CD4-positive, alpha-beta T cell treated with Interleukin-17A for 4 hours (primary cell): Measurements from ENCODE around the gene SPDYE2.
"Not testable (repeated sequence)": the region's sequence is repeated elsewhere in the genome, so short reads cannot be mapped to it uniquely, and the experiment has no call there.

ENCODE experiments used
- DNase-seq: peaks from one replicate; pipeline ENCODE4 v3.0.0-alpha.2; 2020; ENCODE audit warnings: mixed read lengths

SPDYE2 gene

DNA sequence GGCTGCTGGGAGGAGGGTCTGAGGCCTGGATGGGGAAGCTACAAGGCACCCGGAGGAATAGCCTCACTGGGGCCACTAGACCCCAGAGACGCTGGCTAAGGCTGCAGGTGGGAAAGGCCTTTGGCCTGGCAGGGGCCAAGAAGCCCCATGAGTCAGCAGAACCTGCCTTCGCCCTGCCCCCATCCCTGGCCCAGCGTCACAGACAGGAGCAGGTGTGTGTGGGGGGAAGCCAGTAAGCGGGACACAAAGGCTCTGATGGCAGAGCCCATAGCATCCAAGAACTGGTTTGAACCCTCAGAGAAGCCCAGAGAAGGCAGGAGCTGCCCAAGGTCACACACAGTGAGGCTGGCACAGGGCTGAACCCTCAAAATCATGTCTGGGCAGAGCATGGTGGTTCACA, 55.8 kb downstream of the SPDYE2 start:
- not testable (repeated sequence) for DNase-seq

DNA sequence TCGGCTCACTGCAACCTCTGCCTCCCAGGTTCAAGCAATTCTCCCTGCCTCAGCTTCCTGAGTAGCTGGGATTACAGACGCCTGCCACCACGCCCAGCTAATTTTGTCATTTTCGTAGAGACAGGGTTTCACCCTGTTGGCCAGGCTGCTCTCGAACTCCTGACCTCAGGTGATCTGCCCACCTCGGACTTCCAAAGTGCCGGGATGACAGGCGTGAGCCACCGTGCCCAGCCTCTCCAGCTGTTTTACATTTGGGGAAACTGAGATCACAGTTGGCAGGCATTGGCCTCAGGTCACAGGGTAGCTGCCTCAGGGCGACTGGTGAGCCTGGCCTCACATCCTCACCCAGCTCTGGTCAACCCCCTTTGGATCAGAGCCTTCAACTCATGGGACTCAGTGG, 58.7 kb downstream of the SPDYE2 start:
- DNase-seq = not testable (repeated sequence)

DNA sequence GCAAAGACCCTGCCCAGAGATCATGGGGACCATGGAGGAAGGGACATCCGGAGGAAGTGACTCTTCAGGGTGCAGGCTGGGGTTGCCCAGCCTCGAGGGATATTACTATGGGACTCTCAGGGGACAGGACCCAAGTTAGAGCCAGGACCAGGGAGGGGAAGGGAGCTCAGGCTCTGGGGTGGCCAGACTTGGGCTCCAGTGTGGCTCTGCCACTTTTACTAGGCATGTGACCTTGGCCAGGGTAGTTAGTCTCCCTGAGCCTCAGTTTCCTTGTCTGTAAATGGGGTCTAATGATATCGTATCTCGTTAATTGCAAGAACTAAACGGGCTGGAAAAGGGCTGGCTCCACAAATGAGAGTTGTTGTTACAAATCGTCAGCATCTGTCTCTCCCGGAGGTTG, 59.4 kb downstream of the SPDYE2 start:
- not testable (repeated sequence) for DNase-seq

DNA sequence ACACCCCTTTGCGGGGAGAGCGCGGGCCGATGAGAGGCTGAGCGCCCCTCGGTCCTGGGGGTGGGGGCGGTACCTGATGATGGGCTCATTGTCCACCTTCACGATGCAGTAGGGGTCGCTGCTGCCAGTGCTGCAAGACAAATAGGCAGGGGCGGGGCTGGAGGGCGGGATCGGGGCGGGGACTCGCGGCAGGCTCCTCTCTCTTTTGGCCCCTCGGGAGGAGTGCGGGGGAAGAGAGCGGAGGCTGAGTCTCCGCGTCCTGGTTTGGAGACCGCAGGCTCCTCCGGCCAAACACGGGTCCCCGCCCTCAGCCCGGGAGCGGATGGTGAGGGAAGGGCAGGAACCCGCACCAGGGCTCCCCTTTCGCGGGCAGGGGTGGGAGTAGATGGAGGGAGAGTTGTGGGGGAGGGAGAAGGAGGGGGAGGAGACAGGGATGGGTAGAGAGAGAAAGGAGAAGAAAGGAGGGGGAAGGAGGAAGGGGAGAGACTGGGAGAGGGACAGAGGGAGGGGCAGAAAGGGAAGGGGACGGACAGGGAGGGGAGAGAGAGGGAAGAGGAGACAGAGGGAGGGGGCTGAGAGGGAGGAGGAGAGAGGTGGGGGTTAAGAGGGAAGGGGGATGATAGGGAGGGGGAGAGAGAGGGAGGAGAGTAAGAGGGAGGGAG, 60.1 kb downstream of the SPDYE2 start:
- not testable (repeated sequence) for DNase-seq

DNA sequence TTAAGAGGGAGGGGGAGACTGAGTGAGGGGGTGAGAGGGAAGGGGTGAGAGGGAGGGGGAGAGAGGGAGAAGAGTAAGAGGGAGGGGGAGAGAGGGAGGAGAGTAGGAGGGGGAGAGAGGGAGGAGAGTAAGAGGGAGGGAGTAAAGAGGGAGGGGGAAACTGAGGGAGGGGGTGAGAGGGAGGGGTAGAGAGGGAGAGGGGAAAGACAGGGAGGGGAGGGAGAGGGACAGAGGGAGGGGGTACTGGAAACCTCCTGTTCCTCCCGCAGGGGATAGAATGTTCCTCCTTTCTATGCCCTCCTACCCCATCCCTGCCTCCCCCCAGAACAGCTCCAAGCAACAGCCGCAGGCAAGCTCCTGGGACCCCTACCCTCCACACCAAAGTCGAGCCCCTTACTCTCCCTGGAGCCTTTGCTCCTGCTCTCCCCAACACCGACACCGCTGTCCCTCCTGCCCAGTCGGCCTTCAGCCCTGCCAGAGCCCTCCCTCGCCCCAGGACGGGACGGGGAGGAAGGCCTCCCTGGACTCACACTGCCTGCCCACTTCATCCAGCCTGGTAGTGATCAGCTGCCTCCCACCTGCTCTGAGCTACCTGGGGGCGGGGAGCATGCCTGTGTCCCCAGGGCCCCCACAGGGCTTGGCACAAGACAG, 60.8 kb downstream of the SPDYE2 start:
- peak; percentile 2 for DNase-seq
